Measurements from ENCODE around the gene ESRP2. TPM values are rescaled to one million over a fixed set of nuclear protein-coding genes. Genes with fewer than 3 reads are reported as not detected.
A peak's percentile ranks its signal among the peaks of the same experiment; 100 is the strongest.

The ESRP2 gene
- 0.24 TPM in 1 of 2 replicates, not detected in the other for total RNA-seq (2014; rRNA removed; shearing (Covaris generic))

GRCh38 chr16:68235887-68236136 is at the start of gene ESRP2:
Gene ESRP2, minus strand, starts transcription at chr16:68236127. Its CDS starts 82 bp downstream, at chr16:68236045.
- H3K27ac ChIP-seq = peak within 1 kb of the TSS; percentile 82
- no peaks in the 10 kb centered on the region for H3K4me1 ChIP-seq
- no peaks in the 10 kb centered on the region; the same call in 1 of the 2 replicates for H3K36me3 ChIP-seq
- H3K27me3 ChIP-seq = no peaks in the 10 kb centered on the region
- peak within 1 kb of the TSS; percentile 63 for H3K4me3 ChIP-seq
- no peak for DNase-seq
- H3K9me3 ChIP-seq (replicated peaks) = no peaks in the 10 kb centered on the region

- no peaks in the 10 kb centered on the region for H3K27me3 ChIP-seq
- no peak overlapping the region for H3K27ac ChIP-seq
- no peaks in the 10 kb centered on the region for H3K36me3 ChIP-seq
- no peaks in the 10 kb centered on the region for H3K9me3 ChIP-seq (replicated peaks)
- no peak for DNase-seq
- no peaks in the 10 kb centered on the region for H3K4me1 ChIP-seq
- no peak overlapping the region for H3K4me3 ChIP-seq
Measured at GRCh38 chr16:68285683-68286082, 49.8 kb upstream of the ESRP2 start.

GRCh38 chr16:68284847-68285246 is 48.9 kb upstream of the ESRP2 start:
- H3K36me3 ChIP-seq = no peaks in the 10 kb centered on the region
- H3K4me3 ChIP-seq = no peak overlapping the region
- H3K27ac ChIP-seq = no peak overlapping the region
- no peak for DNase-seq
- no peaks in the 10 kb centered on the region for H3K4me1 ChIP-seq
- H3K9me3 ChIP-seq (replicated peaks) = no peaks in the 10 kb centered on the region
- H3K27me3 ChIP-seq = no peaks in the 10 kb centered on the region

GRCh38 chr16:68283801-68284598 is 48.1 kb upstream of the ESRP2 start:
- Histone ChIP-seq H3K27ac (no peak overlapping the region), H3K36me3 (no peaks in the 10 kb centered on the region), H3K4me1 (no peaks in the 10 kb centered on the region), H3K9me3 (replicated peaks) (no peaks in the 10 kb centered on the region), H3K27me3 (no peaks in the 10 kb centered on the region), H3K4me3 (no peak overlapping the region)
- DNase-seq = no peak

GRCh38 chr16:68283346-68283745 is 47.4 kb upstream of the ESRP2 start:
- Histone ChIP-seq H3K4me1 (no peaks in the 10 kb centered on the region), H3K27me3 (no peaks in the 10 kb centered on the region), H3K27ac (no peak overlapping the region), H3K4me3 (no peak overlapping the region), H3K36me3 (no peaks in the 10 kb centered on the region), H3K9me3 (replicated peaks) (no peaks in the 10 kb centered on the region)
- DNase-seq = no peak

- Histone ChIP-seq H3K4me1 (no peaks in the 10 kb centered on the region), H3K9me3 (replicated peaks) (no peaks in the 10 kb centered on the region), H3K27me3 (no peaks in the 10 kb centered on the region), H3K36me3 (no peaks in the 10 kb centered on the region), H3K4me3 (no peak overlapping the region), H3K27ac (no peak overlapping the region)
- no peak for DNase-seq
Measured at GRCh38 chr16:68282064-68282452, 46.1 kb upstream of the ESRP2 start.

GRCh38 chr16:68281368-68282063 is 45.6 kb upstream of the ESRP2 start:
- H3K4me3 ChIP-seq = no peak overlapping the region
- no peaks in the 10 kb centered on the region for H3K27me3 ChIP-seq
- H3K9me3 ChIP-seq (replicated peaks) = no peaks in the 10 kb centered on the region
- no peaks in the 10 kb centered on the region for H3K36me3 ChIP-seq
- no peak for DNase-seq
- H3K4me1 ChIP-seq = peaks cover under 1% of the 10 kb centered on the region
- no peak overlapping the region for H3K27ac ChIP-seq

- H3K27ac ChIP-seq = no peak overlapping the region
- no peaks in the 10 kb centered on the region for H3K9me3 ChIP-seq (replicated peaks)
- no peak for DNase-seq
- peaks cover 11% of the 10 kb centered on the region for H3K4me1 ChIP-seq
- H3K4me3 ChIP-seq = no peak overlapping the region
- H3K27me3 ChIP-seq = no peaks in the 10 kb centered on the region
- no peaks in the 10 kb centered on the region for H3K36me3 ChIP-seq
Measured at GRCh38 chr16:68279726-68280558, 44.0 kb upstream of the ESRP2 start.

- Histone ChIP-seq H3K9me3 (replicated peaks) (no peaks in the 10 kb centered on the region), H3K27ac (peak overlapping the region; percentile 44; the same call in 1 of the 2 replicates), H3K4me1 (peaks cover 11% of the 10 kb centered on the region), H3K36me3 (0 out of 2 replicates have a peak, but pooled peaks cover 2% of the 10 kb centered on the region), H3K27me3 (no peaks in the 10 kb centered on the region), H3K4me3 (no peak overlapping the region)
- no peak for DNase-seq
Measured at GRCh38 chr16:68276223-68276622, 40.3 kb upstream of the ESRP2 start.

- Histone ChIP-seq H3K4me3 (no peak overlapping the region), H3K4me1 (peaks cover 11% of the 10 kb centered on the region), H3K27me3 (no peaks in the 10 kb centered on the region), H3K36me3 (0 out of 2 replicates have a peak, but pooled peaks cover 2% of the 10 kb centered on the region), H3K27ac (peak overlapping the region; percentile 44; the same call in 1 of the 2 replicates), H3K9me3 (replicated peaks) (no peaks in the 10 kb centered on the region)
- peak; percentile 48 to 73 for DNase-seq
Measured at GRCh38 chr16:68275611-68276191, 39.8 kb upstream of the ESRP2 start.

- DNase-seq = no peak
- Histone ChIP-seq H3K36me3 (0 out of 2 replicates have a peak, but pooled peaks cover 2% of the 10 kb centered on the region), H3K4me3 (no peak overlapping the region), H3K9me3 (replicated peaks) (no peaks in the 10 kb centered on the region), H3K27me3 (no peaks in the 10 kb centered on the region), H3K27ac (no peak overlapping the region), H3K4me1 (peaks cover 11% of the 10 kb centered on the region)
Measured at GRCh38 chr16:68274441-68274840, 38.5 kb upstream of the ESRP2 start.

- DNase-seq = no peak
- H3K36me3 ChIP-seq = 0 out of 2 replicates have a peak, but pooled peaks cover 2% of the 10 kb centered on the region
- H3K4me1 ChIP-seq = peaks cover 11% of the 10 kb centered on the region
- no peaks in the 10 kb centered on the region for H3K9me3 ChIP-seq (replicated peaks)
- no peaks in the 10 kb centered on the region for H3K27me3 ChIP-seq
- no peak overlapping the region for H3K4me3 ChIP-seq
- H3K27ac ChIP-seq = no peak overlapping the region
Measured at GRCh38 chr16:68273896-68274295, 38.0 kb upstream of the ESRP2 start.

- H3K9me3 ChIP-seq (replicated peaks) = no peaks in the 10 kb centered on the region
- H3K4me1 ChIP-seq = peaks cover 11% of the 10 kb centered on the region
- no peak overlapping the region for H3K27ac ChIP-seq
- no peaks in the 10 kb centered on the region for H3K27me3 ChIP-seq
- no peak for DNase-seq
- H3K4me3 ChIP-seq = no peak overlapping the region
- 0 out of 2 replicates have a peak, but pooled peaks cover 2% of the 10 kb centered on the region for H3K36me3 ChIP-seq
Measured at GRCh38 chr16:68273459-68273858, 37.5 kb upstream of the ESRP2 start.

- Histone ChIP-seq H3K9me3 (replicated peaks) (no peaks in the 10 kb centered on the region), H3K4me3 (no peak overlapping the region), H3K36me3 (0 out of 2 replicates have a peak, but pooled peaks cover 2% of the 10 kb centered on the region), H3K4me1 (peaks cover 11% of the 10 kb centered on the region), H3K27ac (no peak overlapping the region), H3K27me3 (no peaks in the 10 kb centered on the region)
- DNase-seq = no peak
Measured at GRCh38 chr16:68272507-68273209, 36.7 kb upstream of the ESRP2 start.
